Right atrium auricular region (tissue), 2 donors: ENCODE results near the gene DHX30. TPM values are rescaled to one million over a fixed set of nuclear protein-coding genes. Genes with fewer than 3 reads are reported as not detected.
A peak's percentile ranks its signal among the peaks of the same experiment; 100 is the strongest.

Experiments used
- DNase-seq: peaks from one replicate; pipeline ENCODE4 v3.0.0-alpha.2; 2019; ENCODE audit warnings: low spot score
- H3K27ac ChIP-seq, 2 donors: fragments of 200-600 bp; sonication (generic); 1 replicate in 1 of 2; 2 replicates in 1 of 2; pipeline ENCODE4 v1.5.1; 2016 to 2019
- H3K27me3 ChIP-seq, 2 donors: fragments of 200-600 bp; sonication (generic); one replicate each; pipeline versions ENCODE4 v1.5.1 to v1.6.0; 2017 to 2019
- H3K36me3 ChIP-seq: fragments of 200-600 bp; sonication (generic); one replicate; pipeline ENCODE4 v1.5.1; 2016
- H3K4me1 ChIP-seq, 2 donors: fragments of 200-600 bp; sonication (generic); one replicate each; pipeline versions ENCODE4 v1.5.1 to v1.6.0; 2017 to 2019
- H3K4me3 ChIP-seq, 2 donors: fragments of 200-600 bp; sonication (generic); 1 replicate in 1 of 2; 2 replicates in 1 of 2; pipeline ENCODE4 v1.5.1; 2017 to 2019; ENCODE audit warnings: mild to moderate bottlenecking in 1 of 2, moderate library complexity in 1 of 2
- H3K9me3 ChIP-seq, 2 donors: fragments of 200-600 bp; sonication (generic); one replicate each; pipeline ENCODE4 v1.5.1; 2019
- total RNA-seq, 2 donors: library from RNA; depleted of rRNA; stranded (reverse); fragments of >200 nt; gene quantifications; one replicate each; pipeline ENCODE4 v1.1.0, GENCODE V29; 2016
- TF ChIP-seq, protein P1 (sequence below), 2 donors: fragments of 200-600 bp; sonication (generic); IDR thresholded peaks; one replicate each; pipeline ENCODE4 v1.5.1; 2019; ENCODE audit warnings: antibody characterized with exemption in 2 of 2

The DHX30 gene
- total RNA-seq, 2 donors from 2014 or later, result 47.9 to 57.6 TPM

DNA sequence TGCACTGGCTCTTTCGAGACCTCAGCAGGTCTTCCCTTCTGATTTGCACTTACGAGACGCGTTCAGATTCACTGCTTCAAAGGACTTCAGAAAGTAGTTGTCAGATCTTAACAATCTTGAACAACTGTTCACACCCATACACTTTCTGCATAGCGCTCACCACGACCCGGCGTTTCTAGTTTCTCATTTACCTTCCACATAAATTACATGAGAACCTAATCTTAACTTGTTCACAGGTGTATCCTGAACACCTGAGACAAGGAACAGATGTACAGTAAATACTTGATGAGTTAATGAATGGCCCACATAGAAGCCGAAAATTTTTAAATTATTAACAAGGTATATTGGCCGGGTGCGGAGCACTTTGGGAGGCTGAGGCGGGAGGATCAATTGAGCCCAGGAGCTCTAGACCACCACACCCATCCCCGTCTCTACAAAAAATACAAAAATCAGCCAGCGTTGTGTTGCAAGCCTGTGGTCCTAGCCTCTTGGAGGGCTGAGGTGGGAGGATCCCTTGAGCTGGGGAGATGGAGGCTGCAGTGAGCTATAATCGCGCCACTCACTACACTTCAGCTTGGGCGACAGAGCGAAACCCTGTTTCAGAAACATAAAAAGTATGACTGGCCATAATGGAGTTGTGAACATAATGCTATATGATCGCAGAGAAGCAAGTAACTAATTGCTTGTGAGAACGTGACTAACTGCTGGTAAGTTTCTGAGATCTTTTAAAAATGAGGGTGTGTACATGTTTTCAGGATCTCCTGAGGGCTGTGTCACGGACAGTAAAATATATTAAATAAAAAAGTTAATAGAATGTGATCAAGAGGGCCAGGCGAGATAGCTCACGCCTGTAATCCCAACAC, 20.3 kb upstream of the DHX30 start:
- Histone ChIP-seq H3K9me3 (no peaks in the 10 kb centered on the region), H3K4me3 (peak overlapping the region; percentile 96), H3K27ac (peak overlapping the region; percentile 97 to 98), H3K27me3 (no peaks in the 10 kb centered on the region), H3K4me1 (peaks cover 0 to 34% of the 10 kb centered on the region in 2 donors), H3K36me3 (no peaks in the 10 kb centered on the region)
- no peak for DNase-seq
- TF ChIP-seq, protein P1, sequence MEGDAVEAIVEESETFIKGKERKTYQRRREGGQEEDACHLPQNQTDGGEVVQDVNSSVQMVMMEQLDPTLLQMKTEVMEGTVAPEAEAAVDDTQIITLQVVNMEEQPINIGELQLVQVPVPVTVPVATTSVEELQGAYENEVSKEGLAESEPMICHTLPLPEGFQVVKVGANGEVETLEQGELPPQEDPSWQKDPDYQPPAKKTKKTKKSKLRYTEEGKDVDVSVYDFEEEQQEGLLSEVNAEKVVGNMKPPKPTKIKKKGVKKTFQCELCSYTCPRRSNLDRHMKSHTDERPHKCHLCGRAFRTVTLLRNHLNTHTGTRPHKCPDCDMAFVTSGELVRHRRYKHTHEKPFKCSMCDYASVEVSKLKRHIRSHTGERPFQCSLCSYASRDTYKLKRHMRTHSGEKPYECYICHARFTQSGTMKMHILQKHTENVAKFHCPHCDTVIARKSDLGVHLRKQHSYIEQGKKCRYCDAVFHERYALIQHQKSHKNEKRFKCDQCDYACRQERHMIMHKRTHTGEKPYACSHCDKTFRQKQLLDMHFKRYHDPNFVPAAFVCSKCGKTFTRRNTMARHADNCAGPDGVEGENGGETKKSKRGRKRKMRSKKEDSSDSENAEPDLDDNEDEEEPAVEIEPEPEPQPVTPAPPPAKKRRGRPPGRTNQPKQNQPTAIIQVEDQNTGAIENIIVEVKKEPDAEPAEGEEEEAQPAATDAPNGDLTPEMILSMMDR (IDR thresholded peaks at IDR 0.05), result no peak

DNA sequence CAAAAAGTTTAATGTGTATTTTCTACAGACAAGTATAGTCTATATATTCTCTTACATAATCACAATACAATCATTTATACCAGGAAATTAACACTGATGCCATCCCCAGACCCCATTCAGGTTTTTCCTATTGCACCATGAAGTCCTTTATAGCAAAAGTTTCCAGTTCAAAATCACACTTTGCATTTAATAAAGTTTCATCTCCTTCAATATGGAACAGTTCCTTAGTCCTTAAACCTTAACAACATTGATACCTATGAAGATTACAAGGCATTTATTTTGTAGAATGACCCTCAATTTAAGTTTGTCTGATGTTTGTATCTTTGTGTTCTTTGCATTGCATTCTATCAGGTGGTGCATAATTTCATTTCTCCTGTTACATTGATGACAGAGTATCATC, 19.3 kb upstream of the DHX30 start:
- no peaks in the 10 kb centered on the region for H3K36me3 ChIP-seq

DNA sequence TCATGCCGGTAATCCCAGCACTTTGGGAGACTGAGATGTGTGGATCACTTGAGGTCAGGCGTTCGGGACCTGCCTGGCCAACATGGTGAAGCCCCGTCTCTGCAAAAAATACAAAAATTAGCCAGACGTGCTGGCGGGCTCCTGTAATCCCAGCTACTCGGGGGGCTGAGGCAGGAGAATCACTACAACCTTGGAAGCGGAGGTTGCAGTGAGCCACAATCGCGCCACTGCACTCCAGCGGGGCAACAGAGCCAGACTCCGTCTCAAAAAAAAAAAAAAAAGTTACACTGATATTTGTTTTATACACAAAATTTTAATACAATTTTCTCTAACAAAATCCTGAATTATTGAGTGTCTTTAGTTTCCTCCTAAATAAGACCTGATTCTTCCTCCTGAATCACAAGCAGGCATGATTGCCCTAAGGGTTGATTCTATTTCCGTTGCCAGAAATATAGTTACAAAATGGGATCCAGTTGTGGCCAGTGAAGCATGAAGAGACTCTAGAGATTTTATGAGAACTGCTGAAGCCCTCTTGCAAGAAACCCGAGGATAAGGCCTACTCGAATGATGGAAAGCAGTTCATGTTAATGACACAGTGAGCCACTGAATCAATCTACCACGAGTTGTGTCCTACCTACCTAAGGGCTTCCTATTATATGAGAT, 11.6 kb upstream of the DHX30 start:
- no peak for DNase-seq
- Histone ChIP-seq H3K9me3 (no peaks in the 10 kb centered on the region), H3K27me3 (no peaks in the 10 kb centered on the region), H3K27ac (no peak overlapping the region), H3K36me3 (no peaks in the 10 kb centered on the region), H3K4me3 (no peak overlapping the region), H3K4me1 (peaks cover 0 to 4% of the 10 kb centered on the region in 2 donors)
- TF ChIP-seq, protein P1 (IDR thresholded peaks at IDR 0.05), result no peak

More for the DNA sequence above, 19.3 kb upstream of the DHX30 start:
- H3K4me3 ChIP-seq, result no peak overlapping the region
- no peak for DNase-seq
- TF ChIP-seq, protein P1 (IDR thresholded peaks at IDR 0.05), result no peak
- no peaks in the 10 kb centered on the region for H3K27me3 ChIP-seq
- H3K4me1 ChIP-seq, result peaks cover 0 to 34% of the 10 kb centered on the region in 2 donors
- no peak overlapping the region for H3K27ac ChIP-seq
- H3K9me3 ChIP-seq, result no peaks in the 10 kb centered on the region

DNA sequence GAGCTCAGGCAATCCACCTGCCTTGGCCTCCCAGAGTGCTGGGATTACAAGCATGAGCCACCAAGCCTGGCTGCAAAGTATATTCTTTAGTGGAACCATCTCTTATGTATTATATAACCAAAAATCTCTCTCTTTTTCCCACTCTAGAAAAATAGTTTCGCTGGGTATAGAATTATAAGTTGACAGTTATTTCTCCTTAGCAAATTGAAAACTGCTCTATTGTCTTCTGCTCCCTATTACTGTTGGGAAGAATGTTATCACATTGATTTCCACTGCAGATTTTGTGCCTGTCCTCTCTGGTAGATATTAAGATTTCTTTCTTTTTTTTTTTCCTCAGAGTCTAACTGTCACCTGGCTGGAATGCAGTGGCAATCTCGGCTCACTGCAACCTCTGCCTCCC, 10.2 kb upstream of the DHX30 start:
- H3K27me3 ChIP-seq, result no peaks in the 10 kb centered on the region
- H3K4me3 ChIP-seq, result no peak overlapping the region
- no peak overlapping the region for H3K27ac ChIP-seq
- DNase-seq, result no peak
- H3K36me3 ChIP-seq, result no peaks in the 10 kb centered on the region
- peaks cover 0 to 4% of the 10 kb centered on the region in 2 donors for H3K4me1 ChIP-seq
- no peaks in the 10 kb centered on the region for H3K9me3 ChIP-seq
- TF ChIP-seq, protein P1 (IDR thresholded peaks at IDR 0.05), result no peak

DNA sequence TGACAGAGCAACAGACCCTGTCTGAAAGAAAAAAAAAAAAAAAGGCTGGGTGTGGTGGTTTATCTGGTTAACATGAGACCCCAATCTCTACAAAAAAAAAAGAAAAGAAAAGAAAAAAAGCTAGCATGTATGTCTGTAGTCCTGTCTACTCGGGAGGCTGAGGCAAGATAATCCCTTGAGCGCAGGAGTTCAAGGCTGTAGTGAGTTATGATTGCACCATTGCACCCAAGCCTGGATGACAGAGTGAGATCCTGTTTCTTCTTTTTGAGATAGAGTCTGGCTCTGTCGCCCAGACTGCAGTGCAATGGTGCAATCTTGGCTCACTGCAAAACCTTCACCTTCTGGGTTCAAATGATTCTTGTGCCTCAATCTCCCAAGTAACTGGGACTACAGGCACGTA, 8.4 kb upstream of the DHX30 start:
- Histone ChIP-seq H3K9me3 (no peaks in the 10 kb centered on the region), H3K36me3 (no peaks in the 10 kb centered on the region), H3K27me3 (no peaks in the 10 kb centered on the region), H3K4me3 (no peak overlapping the region), H3K27ac (no peak overlapping the region), H3K4me1 (peaks cover 0 to under 1% of the 10 kb centered on the region in 2 donors)
- DNase-seq, result no peak
- TF ChIP-seq, protein P1 (IDR thresholded peaks at IDR 0.05), result no peak
